ENCODE data around the gene ZCRB1.

The ZCRB1 gene

GRCh38 chr12:42267413-42268190 lies 58.3 kb downstream of the ZCRB1 start:
- Histone ChIP-seq H3K36me3 (ENCODE audit: control insufficient read depth, insufficient read depth, low read length) (no peaks in the 10 kb centered on the region), H3K27me3 (ENCODE audit: control insufficient read depth, insufficient read depth, low read length) (no peaks in the 10 kb centered on the region), H3K4me1 (ENCODE audit: control insufficient read depth, insufficient read depth, low read length) (no peaks in the 10 kb centered on the region), H3K9me3 (ENCODE audit: control insufficient read depth, low read length) (no peaks in the 10 kb centered on the region), H3K9ac (ENCODE audit: low read length) (no peak overlapping the region), H3K4me3 (ENCODE audit: low read length) (no peak overlapping the region)

GRCh38 chr12:42266579-42267230 lies 59.2 kb downstream of the ZCRB1 start:
- Histone ChIP-seq H3K9ac (ENCODE audit: low read length) (no peak overlapping the region), H3K9me3 (ENCODE audit: control insufficient read depth, low read length) (no peaks in the 10 kb centered on the region), H3K4me1 (ENCODE audit: control insufficient read depth, insufficient read depth, low read length) (no peaks in the 10 kb centered on the region), H3K4me3 (ENCODE audit: low read length) (no peak overlapping the region), H3K36me3 (ENCODE audit: control insufficient read depth, insufficient read depth, low read length) (no peaks in the 10 kb centered on the region), H3K27me3 (ENCODE audit: control insufficient read depth, insufficient read depth, low read length) (no peaks in the 10 kb centered on the region)

- no peak overlapping the region for H3K4me3 ChIP-seq (ENCODE audit: low read length)
- no peaks in the 10 kb centered on the region for H3K27me3 ChIP-seq (ENCODE audit: control insufficient read depth, insufficient read depth, low read length)
- no peaks in the 10 kb centered on the region for H3K4me1 ChIP-seq (ENCODE audit: control insufficient read depth, insufficient read depth, low read length)
- H3K9me3 ChIP-seq (ENCODE audit: control insufficient read depth, low read length): no peaks in the 10 kb centered on the region
- H3K9ac ChIP-seq (ENCODE audit: low read length): no peak overlapping the region
- H3K36me3 ChIP-seq (ENCODE audit: control insufficient read depth, insufficient read depth, low read length): no peaks in the 10 kb centered on the region
These were observed 63.6 kb downstream of the ZCRB1 start for GRCh38 chr12:42262271-42262670.
